Measurements from ENCODE around the gene FPGS.
"Not testable (repeated sequence)": the region's sequence is repeated elsewhere in the genome, so short reads cannot be mapped to it uniquely, and the experiment has no call there.

FPGS gene

DNA sequence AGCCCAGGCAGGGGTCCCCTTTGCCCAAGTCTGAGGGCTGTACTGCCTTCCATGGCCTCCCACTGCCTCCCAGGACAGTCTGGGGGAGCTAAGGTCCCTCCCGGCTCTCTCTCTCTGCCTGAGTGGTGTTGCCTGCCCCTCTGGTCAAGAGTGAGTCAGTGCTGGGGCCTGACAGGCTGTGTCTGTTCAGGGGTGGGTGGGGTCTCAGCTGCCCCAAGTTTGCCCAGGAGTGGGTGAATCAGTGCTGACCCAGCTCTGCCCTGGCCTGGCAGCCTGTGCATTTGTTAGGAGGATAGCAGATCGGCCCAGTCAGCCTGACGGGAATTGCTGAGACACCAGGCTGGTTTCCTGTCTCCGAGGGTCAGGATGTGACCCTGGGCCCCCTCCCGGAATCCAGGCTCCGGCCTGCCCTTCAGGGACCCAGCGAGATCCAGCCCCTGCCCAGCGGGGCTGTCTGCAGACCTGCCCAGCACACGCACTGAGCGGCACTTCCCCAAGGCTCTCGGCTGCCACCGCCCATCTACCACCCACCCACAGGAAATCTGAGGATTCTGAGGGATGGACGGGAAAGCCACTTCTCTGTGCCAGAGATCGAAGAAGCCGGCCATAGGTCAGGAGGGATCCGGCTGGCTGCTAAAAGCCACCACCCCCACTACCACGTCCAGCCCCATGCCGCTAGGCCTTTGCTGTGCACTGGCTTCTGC is 35.8 kb downstream of the FPGS start:
- no peak for DNase-seq (ENCODE audit: low spot score)

DNA sequence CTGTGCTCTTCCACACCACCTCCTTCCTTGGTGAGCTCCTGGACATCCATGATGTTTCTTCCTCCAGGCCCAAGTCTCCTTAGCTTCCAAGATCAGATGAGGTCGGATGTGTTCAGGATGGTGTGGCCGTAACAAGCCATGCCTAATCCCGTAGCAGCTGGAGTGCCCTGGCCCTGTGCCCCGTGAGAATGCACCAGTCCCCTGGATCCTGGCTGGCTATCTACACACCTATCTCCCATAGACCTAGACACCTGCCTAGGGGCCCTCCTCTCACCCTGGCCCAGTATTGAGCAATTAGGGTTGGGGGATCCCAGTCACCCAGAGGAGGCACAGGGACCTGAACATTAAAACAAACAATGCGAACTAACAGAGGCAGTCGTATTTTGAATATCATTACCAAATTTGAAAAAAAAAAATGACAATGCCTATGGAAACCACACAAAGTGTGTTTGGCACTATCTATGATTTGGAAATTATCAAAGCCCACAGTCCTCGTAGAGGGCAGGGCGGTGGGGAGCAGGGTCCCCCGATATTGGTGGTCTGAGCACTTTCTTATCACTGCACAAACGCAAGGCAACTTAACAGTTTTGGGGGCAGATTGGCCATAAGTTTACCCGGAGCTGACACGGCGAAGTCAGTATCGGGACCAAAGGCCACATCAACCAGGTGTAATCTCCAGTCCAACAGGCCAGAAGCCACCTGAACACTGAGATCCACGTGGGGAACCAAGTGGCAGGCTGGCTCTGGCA is 38.6 kb downstream of the FPGS start:
- no peak for DNase-seq (ENCODE audit: low spot score)

DNA sequence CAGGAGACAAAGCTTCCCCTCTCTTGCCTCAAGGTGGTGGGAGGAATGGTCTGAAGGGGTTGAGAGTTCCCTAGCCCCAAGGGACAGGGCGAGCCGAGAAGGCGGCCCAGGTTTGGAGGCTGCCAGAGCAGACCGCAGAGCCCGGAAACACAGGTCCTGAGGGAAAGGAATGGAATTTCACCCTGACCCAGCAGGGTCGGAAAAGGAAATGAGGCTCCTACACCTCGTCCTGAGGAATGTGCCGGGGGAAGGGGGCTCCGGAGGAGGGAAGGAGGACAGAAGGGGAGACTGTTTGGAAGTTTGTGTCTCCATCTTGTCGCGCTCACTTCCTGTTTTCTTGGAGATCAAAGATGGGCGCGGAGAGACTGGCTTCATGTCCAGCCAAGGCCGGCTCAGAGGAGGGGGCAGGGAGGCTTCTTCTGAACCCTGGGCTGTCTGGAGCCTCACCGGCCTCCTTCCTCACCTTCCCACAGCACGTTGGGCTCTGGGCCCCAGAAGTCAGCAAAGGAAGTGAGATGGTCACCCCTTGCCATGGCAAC is 42.2 kb downstream of the FPGS start:
- no peak for DNase-seq (ENCODE audit: low spot score)

DNA sequence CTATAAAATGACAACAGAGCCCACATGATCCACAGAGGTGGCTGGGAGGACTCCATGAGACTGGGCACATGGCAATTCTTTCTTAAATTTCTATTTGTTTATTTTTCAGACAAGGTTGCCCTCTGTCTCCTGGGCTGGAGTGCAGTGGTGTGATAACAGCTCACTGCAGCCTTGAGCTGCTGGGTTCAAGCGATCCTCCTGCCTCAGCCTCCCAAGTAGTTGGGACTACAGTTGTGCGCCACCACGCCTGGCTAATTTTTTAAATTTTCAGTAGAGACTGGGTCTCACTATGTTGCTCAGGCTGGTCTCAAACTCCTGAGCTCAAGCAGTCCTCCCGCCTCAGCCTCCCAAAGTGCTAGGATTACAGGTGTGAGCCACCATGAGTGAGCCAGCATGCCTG is 42.9 kb downstream of the FPGS start:
- DNase-seq (ENCODE audit: low spot score), result not testable (repeated sequence)

DNA sequence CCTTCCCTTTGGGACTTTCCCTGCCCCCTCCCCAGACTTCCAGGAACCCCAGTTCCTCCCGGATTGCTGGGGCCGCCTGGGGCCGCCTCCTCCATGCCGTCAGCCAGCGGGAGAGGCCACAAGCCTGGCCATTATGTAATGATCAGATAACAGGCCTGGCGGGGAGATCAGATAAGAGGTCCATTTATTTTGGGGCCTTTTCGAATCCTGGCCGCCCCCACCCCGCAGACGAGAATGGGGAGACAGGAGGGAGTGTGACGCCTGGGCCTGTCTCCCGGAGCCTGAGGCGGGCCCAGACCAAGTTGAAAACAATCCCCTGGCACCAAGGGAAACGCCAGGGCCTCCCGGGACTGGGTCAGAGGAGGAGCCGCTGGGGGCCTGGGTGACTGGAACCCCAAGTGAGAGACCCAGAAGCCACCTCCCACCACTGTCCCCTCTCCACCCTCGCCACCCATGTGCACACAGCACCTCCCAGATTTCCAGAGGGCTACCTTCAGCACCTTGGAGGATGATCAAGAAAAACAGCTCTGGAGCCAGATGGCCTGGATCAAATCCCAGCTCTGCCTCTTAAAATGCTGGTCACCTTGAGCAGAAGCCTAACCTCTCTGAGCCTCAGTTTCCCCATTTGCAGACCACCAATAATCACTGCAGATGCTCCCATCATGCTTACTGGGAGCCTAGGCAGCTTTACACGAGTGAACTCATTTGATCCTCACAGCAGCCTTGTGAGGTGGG is 43.9 kb downstream of the FPGS start:
- DNase-seq (ENCODE audit: low spot score), result no peak

DNA sequence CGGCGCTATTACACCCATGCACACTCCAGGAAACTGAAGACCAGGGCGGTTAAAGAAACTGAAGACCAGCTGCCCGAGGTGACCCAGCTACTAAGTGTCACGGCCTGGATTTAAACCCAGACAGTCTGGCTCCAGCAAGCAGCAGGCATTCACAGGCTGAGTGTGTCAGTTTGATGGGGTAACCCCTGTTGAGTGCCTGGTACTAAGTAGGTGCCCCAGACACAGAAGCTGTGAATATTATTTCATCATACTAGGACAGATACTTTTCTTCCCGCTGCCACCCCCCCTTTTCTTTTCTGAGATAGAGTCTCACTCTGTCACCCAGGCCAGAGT is 44.5 kb downstream of the FPGS start:
- DNase-seq (ENCODE audit: low spot score), result no peak

DNA sequence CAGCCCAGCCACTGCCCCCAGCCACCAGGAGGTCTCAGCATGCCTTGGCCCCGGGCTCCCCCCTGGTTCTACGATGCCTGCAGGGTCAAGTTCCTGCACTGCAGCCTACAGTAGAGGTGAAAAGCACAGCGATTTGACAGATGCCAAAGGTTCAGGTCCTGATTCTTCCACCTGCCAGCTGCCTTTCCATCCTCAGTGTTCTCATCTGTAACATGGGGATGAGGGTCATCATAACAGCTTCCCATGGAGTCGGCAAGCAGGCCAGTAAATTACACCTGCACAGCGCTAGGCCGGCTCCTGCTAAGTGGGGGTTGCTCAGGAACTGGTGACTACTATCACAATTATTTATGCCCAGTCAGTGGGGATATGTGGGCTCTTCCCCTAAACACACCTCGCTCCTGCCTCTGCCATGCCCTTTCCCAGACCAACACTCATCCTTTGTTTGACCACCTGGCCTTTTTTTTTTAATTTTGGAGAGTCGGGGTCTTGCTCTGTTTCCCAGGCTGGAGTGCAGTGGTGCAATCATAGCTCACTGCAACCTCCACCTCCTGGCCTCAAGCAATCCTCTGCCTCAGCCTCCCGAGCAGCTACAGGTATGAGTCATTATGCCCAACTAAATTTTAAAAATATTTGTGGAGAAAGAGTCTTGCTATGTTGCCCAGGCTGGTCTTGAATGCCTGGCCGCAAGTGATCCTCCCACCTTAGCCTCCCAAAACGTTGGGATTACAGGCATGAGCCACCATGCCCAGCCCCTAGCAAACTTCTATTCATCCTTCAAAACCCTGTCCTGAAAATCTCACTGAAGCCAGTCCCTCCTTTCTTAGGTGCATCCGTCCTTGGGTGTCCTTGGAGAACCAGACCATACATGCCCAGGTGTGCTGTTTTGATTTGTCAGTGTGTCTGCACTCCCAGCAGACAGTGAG is 45.4 kb downstream of the FPGS start:
- DNase-seq (ENCODE audit: low spot score), result no peak

DNA sequence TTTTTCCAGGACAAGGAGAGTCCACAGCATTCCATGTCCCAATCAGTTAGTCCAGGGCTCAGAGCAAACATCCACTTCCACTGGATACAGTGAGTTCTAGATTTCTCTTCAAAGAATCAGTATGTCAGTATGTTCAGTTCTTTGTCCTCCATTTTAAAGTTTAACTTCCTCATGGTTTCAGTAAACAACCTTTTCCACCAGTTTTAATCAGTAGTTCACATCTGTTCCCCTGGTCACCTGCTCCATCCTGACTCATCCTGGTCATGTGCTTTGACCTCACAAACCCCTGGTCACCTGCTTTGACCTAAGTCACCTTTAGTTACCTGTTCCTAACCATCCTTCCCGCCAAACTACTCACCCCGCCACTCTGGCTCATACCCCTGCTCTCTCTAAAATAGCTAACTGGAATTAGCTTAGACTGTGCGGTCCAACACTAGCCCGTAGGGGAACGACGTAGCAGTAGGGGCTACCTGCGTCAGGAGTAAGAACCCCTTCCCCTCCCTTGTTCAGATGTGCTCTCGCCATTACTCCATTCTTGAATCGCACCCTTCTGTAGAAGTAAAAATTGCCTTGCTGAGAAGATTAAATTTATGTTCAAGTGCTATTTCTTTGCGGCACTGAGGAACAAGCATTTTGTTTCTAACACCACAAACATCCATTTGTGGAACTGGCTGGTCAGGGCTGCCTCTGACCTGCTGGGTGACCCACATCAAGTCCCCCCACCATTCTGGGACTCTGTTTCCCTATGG is 46.2 kb downstream of the FPGS start:
- DNase-seq (ENCODE audit: low spot score), result no peak

DNA sequence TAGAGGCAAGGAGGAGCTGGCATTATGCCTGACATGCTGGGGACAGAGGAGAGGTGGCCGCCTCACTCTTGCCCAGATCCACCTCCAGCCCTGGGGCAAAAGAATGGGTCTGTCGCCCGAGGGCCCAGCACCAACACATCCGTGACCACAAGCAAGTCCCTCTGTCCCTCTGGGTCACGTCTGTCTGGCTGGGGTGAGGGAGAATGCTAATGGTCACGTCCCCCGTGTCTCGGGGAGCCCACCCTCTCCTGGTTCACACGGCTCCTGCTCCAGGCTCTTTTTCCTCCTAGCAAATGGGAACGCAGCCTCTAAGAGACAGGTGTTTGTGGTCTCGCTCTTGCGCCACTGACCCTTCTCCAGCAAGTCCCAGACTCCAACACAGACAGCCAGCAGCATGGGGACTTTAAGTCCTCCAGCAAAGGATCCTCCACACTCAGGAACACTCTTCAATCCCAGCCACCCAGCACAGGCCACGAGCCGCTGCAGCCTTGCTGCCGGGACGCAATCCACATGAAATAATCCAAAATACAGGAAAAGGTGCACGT is 47.7 kb downstream of the FPGS start:
- DNase-seq (ENCODE audit: low spot score), result no peak

DNA sequence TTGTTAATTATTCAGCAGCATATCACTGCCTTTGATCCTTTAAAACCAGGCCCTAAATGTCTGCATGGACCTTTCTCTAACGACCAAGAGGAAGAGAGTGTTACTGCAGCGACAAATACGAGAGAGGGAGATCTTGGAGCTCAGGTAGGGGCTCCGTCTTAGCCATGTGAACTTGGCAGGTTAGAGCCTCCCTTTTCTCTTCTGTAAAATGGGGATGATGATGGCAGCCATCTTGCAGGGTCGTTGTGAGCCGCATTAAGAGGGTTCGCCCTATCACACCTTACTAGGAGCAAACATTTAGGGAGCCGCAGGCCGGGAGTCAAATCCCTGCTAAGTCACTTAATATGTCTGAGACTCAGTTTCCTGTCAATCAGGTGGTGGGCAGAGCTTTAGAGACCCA is 50.1 kb downstream of the FPGS start:
- no peak for DNase-seq (ENCODE audit: low spot score)

DNA sequence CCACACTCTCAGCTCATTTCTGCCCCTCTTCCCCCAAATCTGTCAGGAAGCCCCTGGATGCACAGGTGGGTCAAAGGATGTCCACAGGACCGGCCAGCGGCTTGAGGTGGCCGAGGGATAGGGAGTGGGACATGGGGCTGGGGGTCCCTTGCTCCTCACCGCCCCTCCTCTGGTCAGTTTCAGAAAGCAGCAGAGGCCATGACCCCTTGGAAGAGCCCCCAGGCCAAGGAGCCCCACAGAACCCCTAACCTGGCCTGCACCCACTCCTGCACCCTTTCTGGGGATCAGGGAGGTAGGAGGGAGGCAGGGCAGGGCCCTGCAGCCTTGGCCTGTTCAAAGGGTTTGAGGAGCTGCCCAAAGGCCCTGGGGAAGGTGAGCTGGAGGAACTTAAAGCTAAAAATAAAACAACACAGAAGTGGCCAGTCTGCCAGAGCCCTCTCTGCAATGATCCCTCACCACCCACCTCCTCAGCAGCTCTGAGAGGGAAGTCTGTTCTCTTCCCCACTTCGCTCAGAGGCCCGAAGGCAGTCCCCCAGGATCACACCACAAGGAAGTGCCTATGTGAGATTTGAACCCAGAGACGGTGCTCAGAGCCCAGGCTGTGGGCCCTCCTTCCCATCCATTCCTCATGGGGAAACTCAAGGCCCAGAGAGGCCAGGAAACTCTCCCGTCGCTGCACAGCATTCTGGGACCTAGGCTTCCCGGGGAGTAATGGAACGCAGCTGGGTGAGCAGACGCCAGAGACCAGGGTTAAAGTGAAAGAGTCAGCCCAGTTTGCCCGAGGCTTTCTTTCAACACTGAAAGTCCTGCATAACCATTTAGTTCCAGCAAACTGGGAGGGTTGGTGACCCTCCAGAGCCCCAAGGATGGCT is 50.9 kb downstream of the FPGS start:
- DNase-seq (ENCODE audit: low spot score), result no peak

DNA sequence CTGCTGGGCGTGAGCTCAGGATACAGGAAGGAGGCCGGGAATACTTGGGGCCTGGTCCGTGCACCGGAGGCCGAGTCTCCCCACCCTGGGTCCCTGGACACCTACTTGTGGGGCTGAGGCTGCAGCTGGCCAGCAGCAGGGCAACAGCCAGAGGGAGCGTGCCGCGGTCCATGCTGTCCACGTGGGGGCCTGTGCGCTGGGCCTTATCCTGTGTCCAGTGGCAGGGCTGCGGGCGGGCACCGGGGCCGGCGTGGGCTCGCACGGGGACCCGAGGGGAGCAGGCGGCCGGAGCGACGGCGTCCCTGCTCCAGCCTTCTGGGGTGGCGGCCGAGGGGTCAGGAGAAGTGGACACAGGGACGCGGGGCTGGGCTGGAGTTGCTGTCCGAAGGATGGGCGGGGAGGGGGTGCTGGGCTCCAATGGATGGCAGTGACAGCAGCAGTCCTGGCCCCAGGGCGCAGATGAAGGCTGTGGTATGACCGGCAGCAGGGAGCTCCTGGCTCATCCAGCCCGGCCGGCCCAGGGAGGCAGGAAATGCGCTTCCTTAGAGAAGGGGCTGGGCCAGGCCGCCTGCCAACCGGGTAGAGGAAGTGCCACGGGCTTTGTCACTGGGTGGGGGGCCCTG is 51.6 kb downstream of the FPGS start, which contains the start of gene ENG:
Gene ENG, minus strand, starts transcription at position 475 of the 623 bp plus-strand sequence. Its CDS starts 303 bp downstream, at position 172.
- no peak for DNase-seq (ENCODE audit: low spot score)

DNA sequence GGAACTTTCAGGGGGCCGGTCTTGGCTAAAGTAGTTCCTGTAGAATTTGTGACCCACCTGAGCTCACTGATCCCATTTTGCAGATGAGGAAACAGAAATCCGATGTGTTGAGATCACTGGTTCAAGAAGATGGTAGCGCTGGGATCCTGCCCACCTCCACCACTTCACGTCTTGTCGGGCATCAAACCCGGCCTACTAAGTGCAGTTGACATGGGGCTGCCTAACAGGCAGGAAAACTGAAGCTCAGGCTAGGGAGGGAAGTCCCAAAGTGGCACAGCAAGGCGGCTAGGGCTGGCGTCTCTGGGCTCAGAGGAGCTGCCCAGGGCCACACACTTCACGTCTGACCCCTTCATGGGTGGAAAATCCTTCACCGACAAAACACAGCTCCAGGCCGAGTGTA is 52.3 kb downstream of the FPGS start:
- no peak for DNase-seq (ENCODE audit: low spot score)

DNA sequence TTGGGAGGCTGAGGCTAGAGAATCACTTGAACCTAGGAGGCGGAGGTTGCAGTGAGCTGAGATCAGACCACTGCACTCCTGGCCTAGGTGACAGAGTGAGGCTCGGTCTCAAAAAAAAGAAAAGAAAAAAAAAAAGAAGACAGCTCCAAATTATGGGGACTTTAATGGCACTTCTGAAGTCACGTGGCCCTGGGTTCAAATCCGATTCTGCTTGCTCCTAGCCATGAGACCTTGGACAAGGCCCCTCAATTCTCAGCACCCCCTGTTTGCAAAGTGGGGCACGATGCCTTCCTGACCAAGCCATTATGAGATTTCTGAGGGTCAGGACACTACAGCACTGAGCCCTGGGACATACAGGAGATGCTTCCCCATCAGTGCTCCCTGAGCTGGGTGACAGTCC is 52.8 kb downstream of the FPGS start:
- DNase-seq (ENCODE audit: low spot score), result no peak

DNA sequence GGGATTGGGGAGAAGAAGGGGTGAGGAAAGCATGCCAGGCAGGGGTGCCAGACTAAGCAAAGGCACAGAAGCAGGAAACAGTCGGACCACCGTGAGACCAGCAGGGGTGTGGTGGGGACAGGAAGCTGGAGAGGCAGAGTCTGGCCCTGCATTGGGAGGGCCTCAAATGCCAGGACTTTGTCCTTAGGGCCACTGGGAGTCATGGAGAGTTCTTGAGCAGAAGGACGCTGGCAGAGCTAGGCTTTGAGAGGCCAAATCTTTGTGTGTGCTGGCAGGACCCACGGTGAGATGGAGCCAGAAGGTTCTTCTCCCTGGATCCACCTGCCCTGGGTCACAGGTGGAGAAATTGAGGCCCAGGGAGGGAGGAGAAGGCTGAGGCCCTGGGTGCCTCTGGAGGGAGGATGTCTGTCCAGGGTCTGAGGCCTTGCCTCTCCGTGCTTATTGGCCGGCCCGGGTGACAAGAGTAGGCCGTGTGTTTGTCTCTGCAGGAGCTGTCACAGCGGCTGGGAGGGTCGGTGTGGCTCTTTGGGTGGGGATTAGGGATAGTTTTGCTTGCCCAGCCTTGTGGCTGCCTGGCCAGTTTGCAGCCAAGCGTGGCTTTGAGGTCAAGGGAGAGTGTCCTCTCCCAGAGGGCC is 53.5 kb downstream of the FPGS start:
- DNase-seq (ENCODE audit: low spot score), result no peak

DNA sequence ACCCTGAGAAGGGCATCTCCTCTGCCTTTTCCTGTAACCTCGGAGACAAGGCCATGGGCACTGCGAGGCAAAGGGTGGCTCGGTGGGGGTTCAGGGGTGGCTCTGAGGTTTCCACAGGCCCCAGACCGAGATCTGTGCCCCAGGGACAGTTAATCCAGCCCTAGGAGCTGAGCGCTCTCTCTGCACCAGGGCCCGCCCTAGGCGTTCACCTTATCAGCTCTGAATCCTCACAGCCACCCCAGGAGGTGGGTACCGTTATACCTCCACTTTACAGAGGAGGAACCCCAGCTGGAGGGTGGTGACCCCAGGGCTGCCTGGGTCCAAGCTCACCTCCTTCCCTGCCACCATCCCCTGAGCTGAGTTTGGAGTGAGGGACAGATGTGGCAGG is 54.0 kb downstream of the FPGS start:
- no peak for DNase-seq (ENCODE audit: low spot score)

DNA sequence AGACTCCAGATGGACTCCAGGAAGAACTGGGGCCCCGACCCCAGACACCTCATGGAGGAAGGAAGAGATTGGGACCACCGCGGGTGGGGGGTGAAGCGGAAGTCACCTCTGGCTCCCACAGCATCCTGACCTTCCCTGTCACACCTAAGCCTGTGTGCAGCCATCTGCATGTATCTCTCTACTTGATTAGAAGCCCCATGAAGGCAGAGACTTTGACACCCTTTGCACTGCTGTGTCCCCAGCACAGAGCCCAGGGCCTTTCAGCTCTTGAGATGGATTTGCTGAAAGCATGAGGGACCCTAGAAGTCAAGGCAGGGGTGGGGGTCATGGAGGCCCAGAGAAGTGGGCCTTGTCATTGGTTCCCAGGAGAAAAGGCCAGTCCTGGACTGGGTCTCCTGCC is 54.6 kb downstream of the FPGS start:
- no peak for DNase-seq (ENCODE audit: low spot score)

DNA sequence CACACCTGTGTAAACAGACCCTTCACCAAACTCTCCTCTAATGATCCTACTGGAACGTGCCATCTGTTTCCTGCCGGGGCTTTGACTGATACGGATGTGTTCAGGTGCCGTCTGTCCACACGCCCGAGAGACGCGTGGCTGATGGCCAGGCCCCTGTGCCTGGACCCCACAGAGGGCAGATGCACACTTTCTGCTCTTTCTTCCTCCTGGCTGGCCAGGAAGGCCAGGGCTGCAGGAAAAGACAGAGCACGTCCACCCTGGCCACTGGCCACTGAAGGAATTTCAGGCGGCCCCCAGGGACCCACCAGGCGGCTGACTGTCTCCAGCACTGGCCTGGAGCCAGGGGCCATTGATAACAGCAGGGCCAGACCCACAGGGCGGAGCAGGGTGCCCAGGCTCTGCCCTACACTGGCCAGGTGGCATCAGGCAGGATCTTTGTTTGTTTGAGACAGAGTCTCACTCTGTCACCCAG is 55.4 kb downstream of the FPGS start:
- DNase-seq (ENCODE audit: low spot score), result no peak

DNA sequence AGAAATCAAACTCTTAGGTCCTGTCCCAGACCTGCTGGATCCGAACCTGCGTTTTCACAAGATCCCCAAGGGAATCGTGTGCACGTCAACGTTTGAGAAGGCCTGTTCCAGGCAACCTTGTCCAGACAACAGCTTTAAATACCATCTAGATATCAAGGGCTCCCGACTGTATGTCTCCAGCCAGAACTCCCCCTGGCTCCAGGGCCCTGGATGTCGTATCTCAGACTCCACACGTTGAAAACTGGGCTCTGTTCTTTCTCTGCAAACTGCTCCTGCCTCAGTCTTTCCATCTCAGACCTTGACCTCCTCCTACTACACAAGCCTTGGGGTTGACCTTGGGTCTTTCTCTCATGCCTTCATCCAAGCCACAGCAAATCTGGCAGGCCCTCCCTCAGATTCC is 57.6 kb downstream of the FPGS start:
- DNase-seq (ENCODE audit: low spot score), result no peak

All from putamen (tissue), 1 donor.